ENCODE data around the gene MTMR10.

Gene MTMR10

GRCh38 chr15:30991255-30992235 lies at the start of gene MTMR10:
Gene MTMR10, minus strand, starts transcription at chr15:30991628. Its CDS starts 122 bp downstream, at chr15:30991506.
- DNase-seq = peak; percentile 43 to 66

GRCh38 chr15:31040611-31041010 lies 49.2 kb upstream of the MTMR10 start:
- no peak for DNase-seq

GRCh38 chr15:31039961-31040360 lies 48.5 kb upstream of the MTMR10 start:
- no peak for DNase-seq

- DNase-seq = no peak
Observed at GRCh38 chr15:31037731-31038477, 46.5 kb upstream of the MTMR10 start.

GRCh38 chr15:31036783-31037182 lies 45.4 kb upstream of the MTMR10 start:
- DNase-seq = no peak

- no peak for DNase-seq
Observed at GRCh38 chr15:31035610-31036009, 44.2 kb upstream of the MTMR10 start.

- DNase-seq = no peak
Observed at GRCh38 chr15:31034152-31034551, 42.7 kb upstream of the MTMR10 start.

GRCh38 chr15:31032961-31033371 lies 41.5 kb upstream of the MTMR10 start:
- no peak for DNase-seq

GRCh38 chr15:31031471-31032067 lies 40.1 kb upstream of the MTMR10 start:
- DNase-seq = no peak

- no peak for DNase-seq
Observed at GRCh38 chr15:31027910-31028578, 36.6 kb upstream of the MTMR10 start.

- DNase-seq = no peak
Observed at GRCh38 chr15:31025996-31026395, 34.6 kb upstream of the MTMR10 start.

- DNase-seq = no peak
Observed at GRCh38 chr15:31024979-31025378, 33.6 kb upstream of the MTMR10 start.

GRCh38 chr15:31024330-31024729 lies 32.9 kb upstream of the MTMR10 start:
- DNase-seq = no peak

- DNase-seq = no peak
Observed at GRCh38 chr15:31023841-31024240, 32.4 kb upstream of the MTMR10 start.

- no peak for DNase-seq
Observed at GRCh38 chr15:31021067-31021665, 29.7 kb upstream of the MTMR10 start.

GRCh38 chr15:31020542-31020941 lies 29.1 kb upstream of the MTMR10 start:
- no peak for DNase-seq

- no peak for DNase-seq
Observed at GRCh38 chr15:31019986-31020385, 28.6 kb upstream of the MTMR10 start.

- DNase-seq = peak in 1 of 2 experiments; percentile 4
Observed at GRCh38 chr15:31017311-31017710, 25.9 kb upstream of the MTMR10 start.

- no peak for DNase-seq
Observed at GRCh38 chr15:31016446-31016915, 25.1 kb upstream of the MTMR10 start.

GRCh38 chr15:31014608-31014925 lies 23.1 kb upstream of the MTMR10 start:
- DNase-seq = no peak

GRCh38 chr15:31013863-31014607 lies 22.6 kb upstream of the MTMR10 start:
- DNase-seq = no peak

GRCh38 chr15:31012455-31012854 lies 21.0 kb upstream of the MTMR10 start:
- no peak for DNase-seq
